ENCODE results near the gene RNASE12.
"Not testable (repeated sequence)": the region's sequence is repeated elsewhere in the genome, so short reads cannot be mapped to it uniquely, and the experiment has no call there.

RNASE12 gene

GRCh38 chr14:20613094-20614037 lies 22.2 kb upstream of the RNASE12 start:
- DNase-seq (ENCODE audit: low spot score): peak; percentile 97

GRCh38 chr14:20612403-20612802 lies 21.2 kb upstream of the RNASE12 start:
- DNase-seq (ENCODE audit: low spot score): no peak

- DNase-seq (ENCODE audit: low spot score): no peak
Measured at GRCh38 chr14:20611277-20611676, 20.1 kb upstream of the RNASE12 start.

- peak; percentile 85 for DNase-seq (ENCODE audit: low spot score)
Measured at GRCh38 chr14:20610002-20610765, 19.0 kb upstream of the RNASE12 start.

GRCh38 chr14:20609215-20610001 lies 18.2 kb upstream of the RNASE12 start:
- DNase-seq (ENCODE audit: low spot score): peak; percentile 90

- DNase-seq (ENCODE audit: low spot score): no peak
Measured at GRCh38 chr14:20608383-20609110, 17.4 kb upstream of the RNASE12 start.

- DNase-seq (ENCODE audit: low spot score): no peak
Measured at GRCh38 chr14:20607617-20608016, 16.4 kb upstream of the RNASE12 start.

- DNase-seq (ENCODE audit: low spot score): no peak
Measured at GRCh38 chr14:20606902-20607242, 15.7 kb upstream of the RNASE12 start.

- DNase-seq (ENCODE audit: low spot score): peak; percentile 46
Measured at GRCh38 chr14:20606190-20606901, 15.2 kb upstream of the RNASE12 start.

- DNase-seq (ENCODE audit: low spot score): no peak
Measured at GRCh38 chr14:20603813-20604690, 12.9 kb upstream of the RNASE12 start.

- no peak for DNase-seq (ENCODE audit: low spot score)
Measured at GRCh38 chr14:20602583-20602982, 11.4 kb upstream of the RNASE12 start.

- no peak for DNase-seq (ENCODE audit: low spot score)
Measured at GRCh38 chr14:20601522-20601921, 10.3 kb upstream of the RNASE12 start.

GRCh38 chr14:20597108-20597507 lies 5.9 kb upstream of the RNASE12 start:
- no peak for DNase-seq (ENCODE audit: low spot score)

GRCh38 chr14:20595726-20596125 lies 4.5 kb upstream of the RNASE12 start:
- DNase-seq (ENCODE audit: low spot score): not testable (repeated sequence)

GRCh38 chr14:20592574-20592973 lies 1.4 kb upstream of the RNASE12 start:
- DNase-seq (ENCODE audit: low spot score): no peak

- DNase-seq (ENCODE audit: low spot score): no peak
Measured at GRCh38 chr14:20587489-20588154, 3.6 kb downstream of the RNASE12 start, which contains the start of gene RNASE11. TSS of gene RNASE11 (minus strand) at chr14:20588001.

GRCh38 chr14:20583908-20584307 lies 7.3 kb downstream of the RNASE12 start:
- no peak for DNase-seq (ENCODE audit: low spot score)

GRCh38 chr14:20583142-20583541 lies 8.0 kb downstream of the RNASE12 start:
- DNase-seq (ENCODE audit: low spot score): no peak

- DNase-seq (ENCODE audit: low spot score): no peak
Measured at GRCh38 chr14:20580242-20580641, 10.9 kb downstream of the RNASE12 start.

All from SW480 (cell line).